ENCODE results near the gene STN1.

The STN1 gene

GRCh38 chr10:103836861-103837260 is 81.1 kb downstream of the STN1 start:
- Histone ChIP-seq H3K79me2 (ENCODE audit: low read length) (no peaks in the 10 kb centered on the region), H2AFZ (ENCODE audit: low read depth, low read length) (no peak overlapping the region), H3K36me3 (replicated peaks; ENCODE audit: low read depth, low read length) (no peaks in the 10 kb centered on the region), H3K27me3 (ENCODE audit: low read depth, low read length) (no peaks in the 10 kb centered on the region), H3K9ac (ENCODE audit: low read length) (no peak overlapping the region), H3K4me2 (ENCODE audit: low read length) (no peak overlapping the region), H3K4me3 (ENCODE audit: low read length) (no peak overlapping the region), H3K9me3 (ENCODE audit: insufficient read depth, low read length) (no peaks in the 10 kb centered on the region), H3K4me1 (ENCODE audit: low read length) (no peaks in the 10 kb centered on the region), H3K27ac (ENCODE audit: low read length) (no peak overlapping the region), H4K20me1 (ENCODE audit: insufficient read depth, low read length) (no peaks in the 10 kb centered on the region)
- TF ChIP-seq EZH2phosphoT487 (IDR thresholded peaks at IDR 0.05; ENCODE audit: low read depth) = no peak
- no peak for TF ChIP-seq CTCF (IDR thresholded peaks at IDR 0.05; ENCODE audit: low read depth, low read length)

- Histone ChIP-seq H3K4me2 (ENCODE audit: low read length) (no peak overlapping the region), H3K9ac (ENCODE audit: low read length) (no peak overlapping the region), H4K20me1 (ENCODE audit: insufficient read depth, low read length) (no peaks in the 10 kb centered on the region)
These were observed 81.7 kb downstream of the STN1 start for GRCh38 chr10:103836273-103836672.

GRCh38 chr10:103835096-103836050 is 82.6 kb downstream of the STN1 start:
- Histone ChIP-seq H3K4me3 (ENCODE audit: low read length) (no peak overlapping the region), H3K79me2 (ENCODE audit: low read length) (no peaks in the 10 kb centered on the region), H3K27me3 (ENCODE audit: low read depth, low read length) (no peaks in the 10 kb centered on the region), H3K27ac (ENCODE audit: low read length) (no peak overlapping the region), H3K9me3 (ENCODE audit: insufficient read depth, low read length) (no peaks in the 10 kb centered on the region), H3K9ac (ENCODE audit: low read length) (no peak overlapping the region), H2AFZ (ENCODE audit: low read depth, low read length) (no peak overlapping the region), H3K4me2 (ENCODE audit: low read length) (no peak overlapping the region), H3K36me3 (replicated peaks; ENCODE audit: low read depth, low read length) (no peaks in the 10 kb centered on the region), H4K20me1 (ENCODE audit: insufficient read depth, low read length) (no peaks in the 10 kb centered on the region), H3K4me1 (ENCODE audit: low read length) (no peaks in the 10 kb centered on the region)
- no peak for TF ChIP-seq EZH2phosphoT487 (IDR thresholded peaks at IDR 0.05; ENCODE audit: low read depth)
- no peak for TF ChIP-seq CTCF (IDR thresholded peaks at IDR 0.05; ENCODE audit: low read depth, low read length)

More at GRCh38 chr10:103836273-103836672, 81.7 kb downstream of the STN1 start:
- no peaks in the 10 kb centered on the region for H3K4me1 ChIP-seq (ENCODE audit: low read length)
- no peaks in the 10 kb centered on the region for H3K79me2 ChIP-seq (ENCODE audit: low read length)
- TF ChIP-seq CTCF (IDR thresholded peaks at IDR 0.05; ENCODE audit: low read depth, low read length) (no peak), EZH2phosphoT487 (IDR thresholded peaks at IDR 0.05; ENCODE audit: low read depth) (no peak)
- H3K36me3 ChIP-seq (replicated peaks; ENCODE audit: low read depth, low read length) = no peaks in the 10 kb centered on the region
- H3K4me3 ChIP-seq (ENCODE audit: low read length) = no peak overlapping the region
- H3K27ac ChIP-seq (ENCODE audit: low read length) = no peak overlapping the region
- H3K27me3 ChIP-seq (ENCODE audit: low read depth, low read length) = no peaks in the 10 kb centered on the region
- H3K9me3 ChIP-seq (ENCODE audit: insufficient read depth, low read length) = no peaks in the 10 kb centered on the region
- no peak overlapping the region for H2AFZ ChIP-seq (ENCODE audit: low read depth, low read length)

- H3K9ac ChIP-seq (ENCODE audit: low read length) = no peak overlapping the region
- H3K4me3 ChIP-seq (ENCODE audit: low read length) = no peak overlapping the region
- H3K36me3 ChIP-seq (replicated peaks; ENCODE audit: low read depth, low read length) = no peaks in the 10 kb centered on the region
- no peaks in the 10 kb centered on the region for H3K79me2 ChIP-seq (ENCODE audit: low read length)
- no peaks in the 10 kb centered on the region for H4K20me1 ChIP-seq (ENCODE audit: insufficient read depth, low read length)
- TF ChIP-seq EZH2phosphoT487 (IDR thresholded peaks at IDR 0.05; ENCODE audit: low read depth) (no peak), CTCF (IDR thresholded peaks at IDR 0.05; ENCODE audit: low read depth, low read length) (no peak)
- no peaks in the 10 kb centered on the region for H3K4me1 ChIP-seq (ENCODE audit: low read length)
- H3K27me3 ChIP-seq (ENCODE audit: low read depth, low read length) = peaks cover 3% of the 10 kb centered on the region
- no peak overlapping the region for H3K27ac ChIP-seq (ENCODE audit: low read length)
- no peaks in the 10 kb centered on the region for H3K9me3 ChIP-seq (ENCODE audit: insufficient read depth, low read length)
- H3K4me2 ChIP-seq (ENCODE audit: low read length) = no peak overlapping the region
- no peak overlapping the region for H2AFZ ChIP-seq (ENCODE audit: low read depth, low read length)
These were observed 83.4 kb downstream of the STN1 start for GRCh38 chr10:103834436-103835095.

Data from OCI-LY3 (cell line).